ENCODE measurements around the gene CCNQ.

DNA sequence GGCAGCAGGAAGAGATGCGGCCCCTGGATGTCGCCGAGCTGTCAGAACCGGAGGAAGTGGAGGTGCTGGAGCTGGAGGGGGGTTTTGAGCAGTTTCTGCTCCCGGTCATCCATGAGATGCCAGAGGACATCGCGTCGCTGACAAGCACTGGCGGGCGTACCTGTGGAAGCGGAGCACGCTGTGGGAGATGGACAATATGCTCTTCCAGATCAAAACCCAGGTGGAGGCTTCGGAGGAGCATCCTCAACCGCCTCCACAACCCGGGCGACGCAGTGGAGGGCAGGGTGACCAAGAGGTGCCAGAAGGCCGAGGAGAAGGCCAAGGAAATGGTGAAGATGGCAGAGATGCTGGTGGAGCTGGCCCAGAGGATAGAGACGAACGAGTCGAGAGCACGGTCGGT, 7.6 kb upstream of the CCNQ start:
- TF ChIP-seq, protein P1, sequence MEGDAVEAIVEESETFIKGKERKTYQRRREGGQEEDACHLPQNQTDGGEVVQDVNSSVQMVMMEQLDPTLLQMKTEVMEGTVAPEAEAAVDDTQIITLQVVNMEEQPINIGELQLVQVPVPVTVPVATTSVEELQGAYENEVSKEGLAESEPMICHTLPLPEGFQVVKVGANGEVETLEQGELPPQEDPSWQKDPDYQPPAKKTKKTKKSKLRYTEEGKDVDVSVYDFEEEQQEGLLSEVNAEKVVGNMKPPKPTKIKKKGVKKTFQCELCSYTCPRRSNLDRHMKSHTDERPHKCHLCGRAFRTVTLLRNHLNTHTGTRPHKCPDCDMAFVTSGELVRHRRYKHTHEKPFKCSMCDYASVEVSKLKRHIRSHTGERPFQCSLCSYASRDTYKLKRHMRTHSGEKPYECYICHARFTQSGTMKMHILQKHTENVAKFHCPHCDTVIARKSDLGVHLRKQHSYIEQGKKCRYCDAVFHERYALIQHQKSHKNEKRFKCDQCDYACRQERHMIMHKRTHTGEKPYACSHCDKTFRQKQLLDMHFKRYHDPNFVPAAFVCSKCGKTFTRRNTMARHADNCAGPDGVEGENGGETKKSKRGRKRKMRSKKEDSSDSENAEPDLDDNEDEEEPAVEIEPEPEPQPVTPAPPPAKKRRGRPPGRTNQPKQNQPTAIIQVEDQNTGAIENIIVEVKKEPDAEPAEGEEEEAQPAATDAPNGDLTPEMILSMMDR (conservative IDR thresholded peaks at IDR 0.05; ENCODE audit: low read length) = no peak
- no peak for TF ChIP-seq EZH2phosphoT487 (IDR thresholded peaks at IDR 0.05; ENCODE audit: borderline replicate concordance)
